SU-DHL-6 (cell line): ENCODE data around the gene STT3B.

Experiments
- H2AFZ ChIP-seq: fragments of 200-600 bp; sonication (generic); 2 replicates; pipeline ENCODE4 v1.6.1; 2014; ENCODE audit warnings: low read depth, mild to moderate bottlenecking, moderate library complexity, mixed read lengths, antibody characterized with exemption, low read length; ENCODE audit not compliant: severe bottlenecking
- H3F3A ChIP-seq: fragments of 200-600 bp; shearing (Covaris generic); 2 replicates; pipeline ENCODE4 v1.6.0; 2016; ENCODE audit warnings: antibody characterized with exemption, mild to moderate bottlenecking; ENCODE audit not compliant: insufficient read depth
- H3K27ac ChIP-seq: fragments of 200-600 bp; sonication (generic); 2 replicates; pipeline ENCODE4 v1.5.1; 2016; ENCODE audit warnings: low read depth, mild to moderate bottlenecking, low read length, moderate library complexity, mixed read lengths
- H3K27me3 ChIP-seq: fragments of 200-600 bp; sonication (generic), shearing (Covaris generic); 2 replicates; pipeline ENCODE4 v1.6.0; 2014; ENCODE audit warnings: mild to moderate bottlenecking, low read length
- H3K36me3 ChIP-seq: fragments of 200-600 bp; sonication (generic); 2 replicates; pipeline ENCODE4 v1.6.1; 2014; ENCODE audit warnings: mild to moderate bottlenecking, low read length, mixed read lengths
- H3K4me2 ChIP-seq: fragments of 300-600, 200-600 bp; shearing (Covaris generic), sonication (generic); 2 replicates; pipeline ENCODE4 v1.6.0; 2014; ENCODE audit warnings: low read length, low read depth, mild to moderate bottlenecking; ENCODE audit not compliant: poor library complexity, severe bottlenecking
- H3K4me3 ChIP-seq: fragments of 200-600 bp; sonication (generic); 2 replicates; pipeline ENCODE4 v1.5.1; 2014; ENCODE audit warnings: antibody characterized with exemption, low read length, mild to moderate bottlenecking, mixed read lengths; ENCODE audit not compliant: insufficient read depth, poor library complexity, severe bottlenecking
- H3K79me2 ChIP-seq: fragments of 200-600 bp; sonication (generic); 2 replicates; pipeline ENCODE4 v1.6.1; 2014; ENCODE audit warnings: mild to moderate bottlenecking, low read length, moderate library complexity; ENCODE audit not compliant: insufficient read depth
- H3K9ac ChIP-seq: fragments of 200-600 bp; sonication (generic); 2 replicates; pipeline ENCODE4 v1.7.0; 2014; ENCODE audit warnings: mild to moderate bottlenecking, low read length
- H3K9me2 ChIP-seq: fragments of 200-600 bp; sonication (generic); replicated peaks from 2 replicates; pipeline ENCODE4 v1.6.1; 2014; ENCODE audit warnings: low read length; ENCODE audit not compliant: insufficient read depth
- H3K9me3 ChIP-seq: fragments of 200-600 bp; sonication (generic); 2 replicates; pipeline ENCODE4 v1.6.1; 2014; ENCODE audit warnings: low read length, mixed read lengths; ENCODE audit not compliant: insufficient read depth
- H4K20me1 ChIP-seq: fragments of 200-600 bp; sonication (generic); 2 replicates; pipeline ENCODE4 v1.6.1; 2014; ENCODE audit warnings: low read depth, mild to moderate bottlenecking, antibody characterized with exemption, low read length, moderate library complexity, mixed read lengths
- EZH2phosphoT487 ChIP-seq: fragments of 200-600 bp; sonication (generic), shearing (Covaris generic); conservative IDR thresholded peaks from 2 replicates; pipeline ENCODE4 v1.6.1; 2018; ENCODE audit warnings: mild to moderate bottlenecking, antibody characterized with exemption, low read length, moderate library complexity, mixed read lengths
- TF ChIP-seq, protein P1 (sequence below): fragments of 200-600 bp; sonication (generic); IDR thresholded peaks from one replicate; pipeline ENCODE4 v1.5.1; 2017; ENCODE audit warnings: antibody characterized with exemption, mild to moderate bottlenecking, low read length, moderate library complexity; ENCODE audit not compliant: insufficient read depth, poor library complexity, severe bottlenecking

Gene STT3B

DNA sequence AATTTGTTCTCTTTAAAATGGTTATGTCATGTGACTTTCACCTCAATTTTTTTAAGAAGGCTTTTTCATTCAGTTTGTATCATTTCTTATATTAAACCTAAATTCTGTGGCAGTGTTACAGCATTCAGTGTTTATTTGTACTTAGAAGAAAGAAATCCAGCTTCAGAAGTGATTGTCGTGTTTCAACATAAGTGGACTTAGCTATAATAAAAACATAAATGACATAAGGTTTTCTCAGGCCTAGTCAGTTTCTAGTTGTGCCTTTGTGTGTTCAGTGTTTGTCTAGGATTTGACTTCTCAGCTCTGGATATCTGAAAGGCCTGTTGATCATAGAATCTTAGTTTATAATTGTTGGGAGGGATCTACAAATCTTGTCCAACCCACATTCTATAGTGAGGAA, 80.5 kb downstream of the STT3B start:
- TF ChIP-seq, protein P1, sequence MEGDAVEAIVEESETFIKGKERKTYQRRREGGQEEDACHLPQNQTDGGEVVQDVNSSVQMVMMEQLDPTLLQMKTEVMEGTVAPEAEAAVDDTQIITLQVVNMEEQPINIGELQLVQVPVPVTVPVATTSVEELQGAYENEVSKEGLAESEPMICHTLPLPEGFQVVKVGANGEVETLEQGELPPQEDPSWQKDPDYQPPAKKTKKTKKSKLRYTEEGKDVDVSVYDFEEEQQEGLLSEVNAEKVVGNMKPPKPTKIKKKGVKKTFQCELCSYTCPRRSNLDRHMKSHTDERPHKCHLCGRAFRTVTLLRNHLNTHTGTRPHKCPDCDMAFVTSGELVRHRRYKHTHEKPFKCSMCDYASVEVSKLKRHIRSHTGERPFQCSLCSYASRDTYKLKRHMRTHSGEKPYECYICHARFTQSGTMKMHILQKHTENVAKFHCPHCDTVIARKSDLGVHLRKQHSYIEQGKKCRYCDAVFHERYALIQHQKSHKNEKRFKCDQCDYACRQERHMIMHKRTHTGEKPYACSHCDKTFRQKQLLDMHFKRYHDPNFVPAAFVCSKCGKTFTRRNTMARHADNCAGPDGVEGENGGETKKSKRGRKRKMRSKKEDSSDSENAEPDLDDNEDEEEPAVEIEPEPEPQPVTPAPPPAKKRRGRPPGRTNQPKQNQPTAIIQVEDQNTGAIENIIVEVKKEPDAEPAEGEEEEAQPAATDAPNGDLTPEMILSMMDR: no peak
- TF ChIP-seq EZH2phosphoT487: no peak
- Histone ChIP-seq H3K36me3 (peaks cover 20% of the 10 kb centered on the region; the same call in 1 of the 2 replicates), H3K79me2 (peaks cover 57% of the 10 kb centered on the region)

DNA sequence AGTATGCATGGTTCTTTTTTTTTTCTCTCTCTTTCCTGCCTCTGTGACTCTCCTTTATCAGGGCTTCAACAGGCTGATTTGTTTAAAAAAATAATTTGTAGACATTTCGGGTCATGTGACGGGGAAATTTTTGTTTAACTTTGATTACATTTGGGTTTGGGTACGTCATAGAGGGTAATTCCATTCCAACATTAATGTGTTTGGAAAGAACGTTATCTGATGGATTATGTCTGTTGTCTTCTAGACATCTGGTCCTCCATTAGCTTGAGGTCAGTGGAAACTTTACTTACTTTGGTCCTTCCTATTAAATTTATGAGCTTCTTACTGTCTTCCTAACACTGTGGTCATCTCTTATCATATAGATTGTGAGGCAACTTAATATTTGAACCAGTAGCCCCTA, 80.9 kb downstream of the STT3B start:
- Histone ChIP-seq H3K9me3 (no peaks in the 10 kb centered on the region), H3K9me2 (no peaks in the 10 kb centered on the region), H3K36me3 (peaks cover 24% of the 10 kb centered on the region; the same call in 1 of the 2 replicates), H3K27me3 (no peaks in the 10 kb centered on the region), H3K4me2 (no peak overlapping the region), H3F3A (peaks cover 9% of the 10 kb centered on the region; the same call in 1 of the 2 replicates), H3K4me3 (no peak overlapping the region), H3K79me2 (peaks cover 53% of the 10 kb centered on the region), H3K27ac (no peak overlapping the region), H2AFZ (no peak overlapping the region), H3K9ac (no peak overlapping the region), H4K20me1 (peaks cover 9% of the 10 kb centered on the region; the same call in 1 of the 2 replicates)
- TF ChIP-seq, protein P1: no peak
- no peak for TF ChIP-seq EZH2phosphoT487

More for the DNA sequence above, 80.5 kb downstream of the STT3B start:
- Histone ChIP-seq H3F3A (peaks cover 9% of the 10 kb centered on the region; the same call in 1 of the 2 replicates), H3K4me2 (no peak overlapping the region), H3K9me2 (no peaks in the 10 kb centered on the region), H3K9ac (no peak overlapping the region), H3K9me3 (no peaks in the 10 kb centered on the region), H3K27me3 (no peaks in the 10 kb centered on the region), H4K20me1 (peaks cover 9% of the 10 kb centered on the region; the same call in 1 of the 2 replicates), H3K27ac (no peak overlapping the region), H3K4me3 (no peak overlapping the region), H2AFZ (no peak overlapping the region)

DNA sequence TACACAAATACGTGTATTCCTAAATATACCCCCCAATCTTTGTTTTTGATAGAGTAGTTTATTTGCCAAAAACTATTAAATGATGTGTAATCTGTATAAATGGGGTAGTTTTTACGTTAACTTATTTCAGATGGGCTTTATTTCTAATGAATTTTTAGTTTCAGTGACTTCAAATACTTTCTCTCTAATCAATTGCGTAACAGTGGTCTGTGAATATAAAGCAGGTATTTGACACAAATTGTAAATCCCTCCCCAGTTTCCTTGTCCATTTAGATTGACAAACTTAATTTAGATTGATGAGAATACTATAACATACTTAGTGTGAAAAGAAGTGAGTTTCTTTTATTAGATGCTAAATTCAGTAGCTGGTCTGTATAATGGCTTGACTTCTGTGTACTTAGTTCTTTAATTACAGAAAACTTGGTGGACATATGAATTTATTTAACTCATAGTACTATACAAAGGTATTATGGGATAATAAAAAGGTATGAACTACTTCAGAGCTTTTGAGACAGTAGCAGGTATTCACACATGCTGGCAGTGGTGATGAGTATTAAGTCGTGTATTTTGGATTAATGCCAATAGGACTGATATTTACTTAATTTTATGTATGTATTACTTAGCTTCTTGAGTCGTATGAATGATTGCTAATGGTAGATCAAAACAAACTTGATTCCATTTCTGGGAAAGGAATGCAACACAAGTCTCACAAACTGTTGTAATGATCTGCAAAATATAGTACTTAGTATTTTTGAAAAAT, 81.6 kb downstream of the STT3B start:
- peaks cover 53% of the 10 kb centered on the region for H3K79me2 ChIP-seq
- no peak for TF ChIP-seq EZH2phosphoT487
- TF ChIP-seq, protein P1: no peak
- peaks cover 9% of the 10 kb centered on the region; the same call in 1 of the 2 replicates for H3F3A ChIP-seq
- H3K27me3 ChIP-seq: no peaks in the 10 kb centered on the region
- no peak overlapping the region for H3K4me3 ChIP-seq
- no peak overlapping the region for H2AFZ ChIP-seq
- peaks cover 9% of the 10 kb centered on the region; the same call in 1 of the 2 replicates for H4K20me1 ChIP-seq
- no peak overlapping the region for H3K4me2 ChIP-seq
- no peaks in the 10 kb centered on the region for H3K9me2 ChIP-seq
- peaks cover 29% of the 10 kb centered on the region; the same call in 1 of the 2 replicates for H3K36me3 ChIP-seq
- no peak overlapping the region for H3K9ac ChIP-seq
- H3K9me3 ChIP-seq: no peaks in the 10 kb centered on the region
- no peak overlapping the region for H3K27ac ChIP-seq
